Endodermal cell (in vitro differentiated cells): ENCODE data around the gene RFLNA. TPM values are rescaled to one million over a fixed set of nuclear protein-coding genes. Genes with fewer than 3 reads are reported as not detected.

ENCODE experiments used
- DNase-seq: peaks from one replicate; pipeline ENCODE4 v3.0.0-alpha.2; 2017
- H3K27ac ChIP-seq: 2 replicates; pipeline ENCODE4 v1.5.1; 2013; ENCODE audit warnings: mild to moderate bottlenecking, low read depth, low read length, moderate library complexity
- H3K27me3 ChIP-seq: 2 replicates; pipeline ENCODE4 v1.6.1; 2013; ENCODE audit warnings: mild to moderate bottlenecking, low read length, moderate library complexity; ENCODE audit not compliant: insufficient read depth, control insufficient read depth, poor library complexity, severe bottlenecking
- H3K36me3 ChIP-seq: 2 replicates; pipeline ENCODE4 v1.7.0; 2013; ENCODE audit warnings: mild to moderate bottlenecking, low read length, moderate library complexity; ENCODE audit not compliant: control insufficient read depth, insufficient read depth
- H3K4me1 ChIP-seq: one replicate; pipeline ENCODE4 v1.7.0; 2013; ENCODE audit warnings: low read length; ENCODE audit not compliant: control insufficient read depth, insufficient read depth
- H3K4me3 ChIP-seq: 2 replicates; pipeline ENCODE4 v1.5.1; 2013; ENCODE audit warnings: mild to moderate bottlenecking, low read length, moderate library complexity
- H3K9ac ChIP-seq: 2 replicates; pipeline ENCODE4 v1.6.1; 2013; ENCODE audit warnings: mild to moderate bottlenecking, low read length, moderate library complexity; ENCODE audit not compliant: poor library complexity, severe bottlenecking; ENCODE audit errors: extremely low read depth
- H3K9me3 ChIP-seq: 2 replicates; pipeline ENCODE4 v1.6.1; 2013; ENCODE audit warnings: mild to moderate bottlenecking, low read length, moderate library complexity; ENCODE audit not compliant: control insufficient read depth
- H3K27ac Mint-ChIP-seq: 2 replicates; pipeline ENCODE4 v1.8.0; 2020; ENCODE audit warnings: mixed read lengths
- H3K27me3 Mint-ChIP-seq: 2 replicates; pipeline ENCODE4 v1.8.0; 2021; ENCODE audit warnings: mild to moderate bottlenecking, mixed read lengths; ENCODE audit not compliant: insufficient read depth
- H3K36me3 Mint-ChIP-seq: 2 replicates; pipeline ENCODE4 v1.8.0; 2020; ENCODE audit warnings: low read depth, mixed read lengths
- H3K4me1 Mint-ChIP-seq: 2 replicates; pipeline ENCODE4 v1.8.0; 2020; ENCODE audit warnings: mixed read lengths
- H3K4me3 Mint-ChIP-seq: 2 replicates; pipeline ENCODE4 v1.8.0; 2020; ENCODE audit warnings: mild to moderate bottlenecking, moderate library complexity, mixed read lengths
- H3K9me3 Mint-ChIP-seq: 2 replicates; pipeline ENCODE4 v1.8.0; 2020; ENCODE audit warnings: mild to moderate bottlenecking, mixed read lengths
- CTCF ChIP-seq: fragments of 200-600 bp; sonication (generic); conservative IDR thresholded peaks from 2 replicates; pipeline ENCODE4 v1.5.0; 2021; ENCODE audit warnings: antibody characterized with exemption, mild to moderate bottlenecking
- WGBS, 2 experiments: methylation state at CpG; one replicate each; pipeline versions ENCODE4 v1.1.5 to v1.1.7; 2013; ENCODE audit warnings: missing lambda C conversion rate in 2 of 2, mixed read lengths in 1 of 2; ENCODE audit not compliant: insufficient coverage in 1 of 2, insufficient read length in 1 of 2; 5-methylcytosine and 5-hydroxymethylcytosine counted together
- total RNA-seq, 2 donors: library from RNA; stranded (reverse); fragmentation: NEBNext Ultra II Directional in 1 of 2; extraction: Animal tissue kit (Norgen Biotek cat#: 25700) in 1 of 2; gene quantifications; 2 replicates in 1 of 2; 3 replicates in 1 of 2; pipeline ENCODE4 v1.2.1, GENCODE V29; 2021

The RFLNA gene
- total RNA-seq, 2 donors from 2014 or later, result 1.2 to 2.0 TPM

GRCh38 chr12:124328636-124329035 is 33.7 kb downstream of the RFLNA start:
- Histone ChIP-seq H3K4me3 (no peak overlapping the region), H3K9ac (no peak overlapping the region), H3K27me3 (no peaks in the 10 kb centered on the region), H3K4me1 (no peaks in the 10 kb centered on the region), H3K36me3 (peaks cover 42% of the 10 kb centered on the region), H3K27ac (no peak overlapping the region), H3K9me3 (peaks cover 12% of the 10 kb centered on the region)
- H3K27ac Mint-ChIP-seq, result no peak overlapping the region
- H3K4me1 Mint-ChIP-seq, result no peaks in the 10 kb centered on the region
- H3K36me3 Mint-ChIP-seq, result peaks cover 51% of the 10 kb centered on the region
- peaks cover 18% of the 10 kb centered on the region for H3K9me3 Mint-ChIP-seq
- TF ChIP-seq CTCF, result no peak
- H3K4me3 Mint-ChIP-seq, result no peak overlapping the region
- WGBS, 2 experiments, result 89 to 90% methylated on average over 14 of the region's 14 CpGs
- no peak for DNase-seq
- no peaks in the 10 kb centered on the region for H3K27me3 Mint-ChIP-seq

DNA sequence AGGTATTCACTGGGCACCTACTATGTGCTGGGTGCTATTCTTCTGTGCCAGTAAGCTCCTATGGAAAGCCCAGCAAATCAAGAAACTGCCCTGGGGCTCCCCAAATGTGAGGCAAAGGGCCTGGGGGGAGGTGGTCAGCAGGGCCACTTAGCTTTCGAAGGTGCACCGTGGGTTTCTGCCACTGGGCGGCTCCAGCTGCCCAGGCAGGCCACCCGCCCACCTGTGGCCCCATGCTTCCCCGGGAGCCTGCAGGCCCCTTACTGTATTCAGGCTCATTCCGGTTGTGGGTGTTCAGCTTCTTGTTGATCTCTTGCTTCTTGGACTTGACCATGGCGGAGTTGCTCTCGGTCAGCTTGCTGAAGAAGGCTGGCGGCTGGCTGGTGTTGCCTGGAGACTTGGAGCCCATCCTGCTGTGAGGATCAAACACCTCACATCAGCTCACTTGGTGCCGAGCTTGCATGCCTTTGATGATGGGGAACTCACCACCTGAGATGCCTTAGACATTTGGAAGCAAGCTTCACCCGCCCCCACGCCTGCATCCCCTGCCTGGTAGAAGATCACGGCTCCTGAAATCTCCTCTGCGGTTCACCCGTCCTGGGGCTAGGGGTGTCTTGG is 37.3 kb downstream of the RFLNA start:
- no peaks in the 10 kb centered on the region for H3K27me3 ChIP-seq
- Mint-ChIP-seq H3K36me3 (peaks cover 50% of the 10 kb centered on the region), H3K4me3 (no peak overlapping the region), H3K27me3 (no peaks in the 10 kb centered on the region), H3K9me3 (no peaks in the 10 kb centered on the region), H3K27ac (no peak overlapping the region), H3K4me1 (no peaks in the 10 kb centered on the region)
- H3K36me3 ChIP-seq, result peaks cover 29% of the 10 kb centered on the region
- no peak overlapping the region for H3K4me3 ChIP-seq
- no peaks in the 10 kb centered on the region for H3K4me1 ChIP-seq
- H3K27ac ChIP-seq, result no peak overlapping the region
- DNase-seq, result peak; percentile 82
- H3K9ac ChIP-seq, result no peak overlapping the region
- WGBS, 2 experiments, result 93 to 94% methylated on average over 12 to 15 of the region's 15 CpGs
- peak; percentile 71 for TF ChIP-seq CTCF
- H3K9me3 ChIP-seq, result no peaks in the 10 kb centered on the region

DNA sequence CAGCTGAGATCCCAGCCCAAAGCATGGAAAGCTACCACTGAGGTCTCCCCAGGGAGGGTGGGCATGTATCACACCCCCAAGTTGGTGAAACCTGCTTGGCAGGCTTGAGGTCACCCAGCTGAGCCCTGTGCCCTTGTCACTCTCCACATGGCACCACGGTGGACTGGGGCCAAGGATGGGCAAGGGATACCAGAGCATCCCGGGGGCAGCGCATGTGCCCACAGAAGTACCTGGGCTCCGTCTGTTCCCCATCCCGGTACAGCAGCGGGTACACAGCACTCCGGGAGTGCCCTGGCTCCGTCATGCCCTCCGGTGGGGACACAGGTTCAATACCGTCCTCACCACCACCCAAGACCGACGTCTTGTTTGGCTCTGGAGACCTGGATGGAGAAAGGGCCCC is 38.0 kb downstream of the RFLNA start:
- no peak for DNase-seq
- WGBS, 2 experiments, result 96% methylated on average over 10 to 12 of the region's 12 CpGs
- no peak overlapping the region for H3K27ac Mint-ChIP-seq
- H3K27me3 Mint-ChIP-seq, result no peaks in the 10 kb centered on the region
- Histone ChIP-seq H3K9me3 (no peaks in the 10 kb centered on the region), H3K27ac (no peak overlapping the region), H3K27me3 (no peaks in the 10 kb centered on the region), H3K4me3 (no peak overlapping the region), H3K36me3 (peaks cover 29% of the 10 kb centered on the region), H3K4me1 (no peaks in the 10 kb centered on the region), H3K9ac (no peak overlapping the region)
- peaks cover 53% of the 10 kb centered on the region for H3K36me3 Mint-ChIP-seq
- peak; percentile 28 for TF ChIP-seq CTCF
- no peaks in the 10 kb centered on the region for H3K4me1 Mint-ChIP-seq
- no peak overlapping the region for H3K4me3 Mint-ChIP-seq
- no peaks in the 10 kb centered on the region for H3K9me3 Mint-ChIP-seq
